Stimulated activated CD4-positive, alpha-beta T cell treated with anti-CD3 and anti-CD28 coated beads, Interleukin-12 subunit alpha, Interleukin-12 subunit beta, amount 100 ng/mL, for 48 hours (primary cell): ENCODE results near the gene SGTB.
A peak's percentile ranks its signal among the peaks of the same experiment; 100 is the strongest.
"Not testable (repeated sequence)": the region's sequence is repeated elsewhere in the genome, so short reads cannot be mapped to it uniquely, and the experiment has no call there.

Experiments
- DNase-seq, 3 donors: peaks; one replicate each; pipeline ENCODE4 v3.0.0-alpha.2; 2020; ENCODE audit warnings: low read depth in 2 of 3, low spot score in 1 of 3

The SGTB gene

DNA sequence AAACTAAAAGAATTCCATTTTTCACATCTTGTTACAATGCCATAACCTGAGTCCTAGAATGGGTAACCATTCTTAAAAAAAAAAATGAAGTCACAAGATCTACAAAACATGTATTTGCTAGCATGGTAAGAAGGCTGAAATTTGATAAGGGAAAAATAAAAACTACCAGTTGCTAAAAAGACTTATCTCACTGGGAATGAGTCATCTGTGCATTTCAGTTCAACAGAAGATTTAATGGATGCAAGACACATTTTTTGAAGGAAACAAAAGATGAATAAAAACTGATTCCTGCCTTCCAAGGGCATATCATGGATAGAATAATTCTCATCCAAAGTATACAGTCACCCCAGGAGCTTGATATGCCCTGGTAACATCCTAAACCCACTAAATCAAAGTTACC is 47.2 kb downstream of the SGTB start:
- DNase-seq, result no peak

DNA sequence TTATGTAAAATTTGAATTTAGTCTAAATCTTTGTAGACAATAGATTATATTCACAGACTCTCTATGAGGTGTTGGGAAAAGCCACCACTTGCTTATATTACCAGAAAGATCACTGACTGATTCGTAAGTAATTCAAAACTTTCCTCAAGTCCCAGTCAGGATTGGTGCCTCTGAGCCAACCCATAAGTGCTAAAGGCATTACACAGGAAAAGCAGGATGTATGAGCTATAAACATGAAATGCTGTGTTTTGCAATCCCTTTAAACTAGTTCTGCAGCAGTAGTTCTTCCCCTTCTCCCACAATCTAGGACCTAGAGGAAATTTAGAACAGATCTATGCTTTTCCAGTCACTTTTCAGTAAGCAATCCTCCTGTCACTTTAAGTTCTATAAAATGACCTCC is 49.1 kb downstream of the SGTB start:
- DNase-seq, result no peak

DNA sequence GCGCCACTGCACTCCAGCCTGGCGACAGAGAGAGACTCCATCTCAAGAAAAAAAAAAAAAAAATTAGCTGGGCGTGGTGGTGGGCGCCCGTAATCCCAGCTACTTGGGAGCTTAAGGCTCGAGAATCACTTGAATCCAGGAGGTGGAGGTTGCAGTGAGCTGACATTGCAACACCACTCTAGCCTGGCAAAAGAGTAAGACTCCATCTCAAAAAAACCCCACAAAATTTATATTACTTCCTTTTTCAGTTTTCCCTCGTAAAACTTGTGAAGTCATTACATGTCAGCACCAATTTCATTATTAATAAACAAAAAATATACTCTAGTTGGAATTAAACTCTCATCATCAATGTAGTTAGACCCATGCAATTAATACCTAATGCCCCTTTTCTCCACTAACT is 53.2 kb downstream of the SGTB start:
- DNase-seq, result no peak

DNA sequence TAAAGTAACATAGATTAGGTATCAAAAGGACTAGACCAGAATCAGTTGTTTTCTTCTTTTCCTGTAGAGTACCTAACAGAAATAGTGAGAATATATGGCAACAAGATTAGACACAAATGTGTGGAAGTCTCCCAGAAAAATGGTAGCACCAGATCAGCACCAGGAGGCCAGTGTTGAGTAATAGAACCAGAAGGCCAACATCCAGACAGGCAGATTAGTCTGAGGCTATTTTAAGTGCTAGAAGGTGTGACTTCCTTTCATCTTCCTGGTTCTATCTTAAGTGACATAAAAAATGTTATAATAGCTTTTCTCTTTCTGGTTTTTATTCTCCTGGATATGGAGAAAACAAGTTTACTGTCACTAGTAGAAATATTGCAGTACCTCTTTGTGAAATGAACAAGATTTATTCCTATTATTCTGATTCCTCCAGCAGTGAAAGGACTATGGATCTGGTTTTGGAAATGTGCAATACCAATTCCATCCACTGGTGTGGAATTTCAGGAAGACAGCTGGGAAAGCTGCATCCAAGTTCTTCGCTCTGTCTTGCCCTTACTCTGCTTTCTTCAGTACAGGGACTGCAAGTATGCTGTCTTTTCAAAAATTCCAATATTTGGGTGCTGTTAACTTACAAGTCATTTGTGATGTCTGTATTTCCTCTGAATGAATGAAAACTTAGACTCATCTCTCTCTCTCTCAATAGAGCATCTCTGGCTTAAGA is 57.9 kb downstream of the SGTB start:
- no peak for DNase-seq

DNA sequence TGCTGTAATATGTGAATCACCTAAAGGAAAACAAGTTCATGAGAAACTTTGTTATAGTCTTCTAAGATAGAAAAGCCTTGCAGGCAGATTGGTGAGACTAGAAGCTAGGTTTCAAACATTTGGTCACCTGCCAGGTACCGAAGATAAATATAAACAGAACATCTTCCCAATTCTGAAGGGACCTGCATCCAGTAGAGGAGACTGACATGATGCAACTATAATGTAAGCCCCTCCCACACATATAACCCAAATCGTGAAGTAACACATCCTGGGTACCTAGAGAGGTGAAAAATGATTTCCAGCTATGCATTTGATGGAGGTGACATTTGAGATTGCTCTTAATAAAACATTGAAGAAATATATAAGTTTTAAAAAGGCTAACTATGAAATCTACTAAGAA is 67.2 kb downstream of the SGTB start:
- no peak for DNase-seq

DNA sequence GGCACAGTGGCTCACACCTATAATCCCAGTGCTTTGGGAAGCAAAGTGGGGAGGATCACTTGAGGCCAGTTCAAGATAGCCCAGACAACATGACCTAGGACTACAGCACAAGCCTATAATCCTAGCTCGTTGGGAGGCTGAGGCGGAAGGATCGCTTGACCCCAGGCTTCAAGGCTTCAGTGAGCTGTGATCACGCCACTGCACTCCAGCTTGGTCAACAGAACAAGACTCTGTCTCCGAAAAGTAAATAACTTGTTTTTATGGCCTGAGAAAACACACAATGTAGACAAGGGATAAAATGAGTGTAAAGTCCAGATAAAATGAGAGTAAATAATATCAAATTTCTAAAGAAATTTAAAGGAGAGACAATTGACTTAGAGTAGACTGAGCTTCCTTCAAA is 70.8 kb downstream of the SGTB start:
- no peak for DNase-seq

DNA sequence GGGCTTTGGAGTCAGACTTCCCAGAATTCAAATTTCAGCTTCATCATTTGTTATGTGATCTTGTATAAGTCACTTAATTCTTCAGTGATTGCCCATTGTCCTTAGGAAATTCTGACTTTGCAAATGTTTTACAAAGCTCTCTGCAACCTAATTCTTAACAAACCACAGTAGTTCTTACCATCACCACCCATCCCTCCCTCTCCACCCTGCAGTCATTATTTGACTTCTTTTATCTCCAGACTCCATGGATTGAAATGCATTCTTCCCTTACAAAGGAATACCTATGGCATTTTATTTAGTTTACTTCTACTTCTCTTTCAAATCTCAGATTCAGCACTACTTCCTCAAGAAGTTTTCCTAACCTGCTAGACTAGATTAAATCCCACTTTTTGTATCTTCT is 74.0 kb downstream of the SGTB start:
- no peak for DNase-seq

DNA sequence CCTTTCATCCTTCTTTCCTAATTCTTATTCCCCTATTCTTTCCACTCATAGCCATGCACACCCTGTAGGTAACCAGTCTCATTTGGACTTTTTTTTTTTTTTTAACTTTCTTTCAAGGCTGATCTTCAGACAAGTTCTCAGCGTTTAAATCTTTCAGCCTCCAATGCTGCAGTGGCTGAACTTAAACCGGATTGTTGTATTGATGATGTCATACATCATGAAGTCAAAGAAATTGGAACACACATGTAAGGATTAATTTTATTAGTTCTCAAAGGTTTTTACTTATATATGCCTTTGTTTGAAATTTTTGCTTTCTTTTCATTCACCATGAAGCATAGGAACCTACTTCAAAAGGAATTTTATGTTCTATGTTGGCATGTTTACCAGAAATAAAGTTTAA is 75.0 kb downstream of the SGTB start:
- DNase-seq, result no peak

DNA sequence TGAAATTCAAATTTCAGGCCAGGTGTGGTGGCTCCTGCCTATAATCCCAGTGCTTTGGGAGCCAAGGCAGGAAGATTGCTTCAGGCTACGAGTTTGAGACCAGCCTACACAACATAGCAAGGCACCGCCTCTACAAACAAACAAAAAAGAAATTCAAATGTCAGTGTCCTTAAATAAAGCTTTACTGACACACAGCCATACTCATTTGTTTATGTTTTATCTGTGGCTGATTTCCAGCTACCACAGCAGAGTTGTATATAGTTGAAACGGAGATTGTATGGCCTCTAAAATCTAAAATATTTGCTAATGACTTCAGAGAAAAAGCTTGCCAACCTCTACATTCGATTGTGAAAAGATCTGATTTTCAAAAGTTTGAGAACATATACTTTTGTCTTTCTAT is 81.7 kb downstream of the SGTB start:
- DNase-seq, result no peak

DNA sequence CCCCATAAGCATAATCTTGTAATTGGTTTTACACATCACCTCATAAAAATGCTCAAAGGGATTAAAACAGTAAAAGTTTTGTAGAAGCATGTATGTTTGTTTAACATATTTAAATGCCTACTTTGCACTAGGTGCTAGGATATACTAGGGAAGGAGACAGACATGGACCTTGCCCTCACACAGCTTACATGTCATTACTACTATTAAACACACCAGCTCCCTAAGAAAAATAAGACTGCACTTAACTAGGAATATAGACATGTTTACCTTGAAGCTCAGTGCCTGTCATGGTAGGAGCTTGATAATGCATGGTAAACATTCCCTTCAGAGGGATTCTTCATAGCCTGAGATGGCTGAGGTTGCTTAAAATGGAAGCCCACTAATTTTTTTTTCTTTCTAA is 90.9 kb downstream of the SGTB start:
- no peak for DNase-seq

DNA sequence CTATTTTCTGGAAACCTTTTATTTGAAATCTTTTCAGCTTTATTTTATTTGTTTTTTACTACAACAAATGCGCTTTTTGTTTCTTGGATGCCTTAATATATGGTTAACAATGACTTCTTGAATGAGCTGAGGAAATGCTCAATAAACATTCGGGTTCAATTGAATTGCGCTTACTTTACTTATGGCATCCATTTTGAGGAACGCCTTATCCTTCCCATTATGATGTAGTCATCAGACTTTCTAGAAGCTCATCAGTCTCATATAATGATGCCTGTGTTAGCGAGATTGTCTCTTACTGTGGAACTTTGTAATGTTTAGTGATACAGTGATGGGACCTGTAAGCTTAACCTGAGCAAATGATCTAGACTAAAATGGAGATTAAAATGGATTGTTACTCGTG is 96.2 kb downstream of the SGTB start:
- no peak for DNase-seq

DNA sequence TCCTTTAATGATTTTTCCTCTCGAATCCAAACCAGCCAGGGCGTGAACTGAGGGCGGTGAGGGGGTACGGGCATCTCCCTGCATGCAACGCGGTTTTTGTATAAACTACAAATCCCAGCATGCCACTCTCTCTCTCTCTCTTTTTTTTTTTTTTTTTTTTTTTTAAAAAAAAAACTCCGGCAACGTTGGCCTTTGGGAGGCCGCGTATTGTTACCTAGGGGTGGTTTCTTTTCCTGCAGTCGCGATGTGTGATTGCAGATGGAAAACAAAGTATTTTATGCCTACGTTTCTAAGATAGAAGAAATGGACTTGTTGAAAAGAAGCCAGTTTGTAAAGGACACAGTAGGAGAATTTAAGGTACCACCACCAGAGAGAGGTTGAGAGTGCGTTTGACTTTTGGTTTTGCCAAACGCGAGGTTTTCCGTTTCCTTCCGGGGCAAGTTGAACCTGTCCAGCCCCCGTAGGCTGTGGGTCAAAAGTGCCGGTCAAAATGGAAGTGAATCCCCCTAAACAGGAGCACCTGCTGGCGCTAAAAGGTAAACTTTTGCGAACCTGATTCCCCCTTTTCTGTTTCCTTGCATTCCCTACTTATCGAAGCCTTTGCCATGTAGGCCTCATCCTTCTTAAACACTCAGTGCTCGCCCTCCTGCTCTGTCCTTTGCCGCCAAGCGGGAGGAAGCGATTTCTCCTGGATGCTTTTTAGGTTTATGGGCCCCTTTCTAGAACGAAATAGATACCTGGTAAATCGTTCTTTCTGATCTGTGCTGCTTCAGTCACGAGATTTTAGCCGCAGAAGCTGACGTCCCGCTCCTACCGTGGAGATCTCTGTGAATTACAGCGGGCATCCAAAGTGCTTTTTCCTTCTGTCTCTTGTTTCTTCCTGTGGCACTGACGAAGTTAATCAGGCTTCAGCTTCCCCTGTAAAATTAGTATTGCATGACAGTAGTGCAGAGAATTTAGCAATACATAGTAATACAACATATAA is 97.0 kb downstream of the SGTB start, which contains the start of the genes SHLD3 and TRAPPC13:
Gene SHLD3, plus strand, starts transcription at position 457 of the 985 bp plus-strand sequence. CDS start 4,561 bp downstream, outside the sequence.
Gene TRAPPC13, plus strand, starts transcription at position 457 of the 985 bp plus-strand sequence. Its CDS starts 34 bp downstream, at position 491.
- DNase-seq, result peak; percentile 64 to 69 (median 65)

DNA sequence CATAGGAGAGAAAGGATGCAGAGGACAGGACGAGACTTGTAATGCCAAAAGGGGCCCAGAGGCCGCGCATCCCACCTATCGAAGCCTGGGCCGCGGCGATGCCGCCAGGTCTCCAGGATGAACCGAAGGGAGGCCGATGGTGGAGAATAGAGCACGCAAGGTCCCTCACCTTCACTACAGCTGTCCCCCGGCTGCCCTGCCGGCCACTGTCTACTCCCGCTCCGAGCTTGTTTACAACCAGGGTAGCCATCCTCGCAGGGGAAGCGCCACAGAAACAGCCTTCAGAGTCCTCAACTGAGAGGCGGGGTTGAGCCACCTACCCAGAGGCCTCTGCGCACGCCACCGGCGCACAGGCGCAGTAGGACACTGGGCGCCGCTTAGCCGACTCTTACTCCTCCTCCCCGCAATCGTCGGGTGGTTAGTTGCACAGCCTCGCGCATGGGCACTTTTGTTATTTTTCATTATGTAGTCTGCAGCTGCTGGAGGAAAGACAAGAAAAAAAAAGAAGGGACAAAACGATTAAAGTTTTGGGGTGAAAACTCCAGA is 97.8 kb downstream of the SGTB start, which contains the start of gene TRIM23:
Gene TRIM23, minus strand, starts transcription at position 309 of the 546 bp plus-strand sequence. Its CDS starts 59 bp downstream, at position 250.
- DNase-seq, result peak; percentile 74 to 86 (median 86)

DNA sequence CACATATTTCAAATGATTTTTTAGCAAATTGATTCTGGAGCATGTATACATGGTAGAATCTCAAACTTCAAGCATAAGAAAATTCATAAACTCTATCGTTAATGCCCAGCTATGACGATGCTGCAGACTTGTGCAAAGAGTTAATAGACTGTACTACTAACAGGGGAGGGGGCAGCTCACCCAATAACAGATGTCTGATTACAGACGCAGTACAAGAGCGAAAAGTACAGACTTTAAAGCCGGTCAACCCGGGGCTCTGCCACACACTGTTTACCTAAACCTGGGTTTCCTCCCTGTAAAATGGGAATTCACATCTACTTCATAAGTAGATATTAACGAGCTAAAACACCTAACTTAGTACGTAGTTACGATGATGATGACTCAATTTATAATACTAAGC is 98.4 kb downstream of the SGTB start:
- no peak for DNase-seq

DNA sequence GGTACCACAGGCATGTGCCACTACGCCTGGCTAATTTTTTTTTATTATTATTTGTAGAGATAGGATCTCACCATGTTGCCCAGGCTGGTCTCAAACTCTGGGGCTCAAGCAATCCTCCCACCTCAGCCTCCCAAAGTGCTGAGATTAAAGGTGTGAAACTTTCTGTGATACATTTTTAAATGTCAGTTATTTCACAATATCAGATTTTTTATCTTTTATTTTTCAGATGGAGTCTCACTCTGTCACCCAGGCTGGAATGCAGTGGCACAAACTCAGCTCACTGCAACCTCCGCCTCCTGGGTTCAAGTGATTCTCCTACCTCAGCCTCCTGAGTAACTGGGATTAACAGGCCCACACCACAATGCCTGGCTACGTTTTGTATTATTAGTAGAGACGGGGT is 99.9 kb downstream of the SGTB start:
- DNase-seq, result not testable (repeated sequence)

DNA sequence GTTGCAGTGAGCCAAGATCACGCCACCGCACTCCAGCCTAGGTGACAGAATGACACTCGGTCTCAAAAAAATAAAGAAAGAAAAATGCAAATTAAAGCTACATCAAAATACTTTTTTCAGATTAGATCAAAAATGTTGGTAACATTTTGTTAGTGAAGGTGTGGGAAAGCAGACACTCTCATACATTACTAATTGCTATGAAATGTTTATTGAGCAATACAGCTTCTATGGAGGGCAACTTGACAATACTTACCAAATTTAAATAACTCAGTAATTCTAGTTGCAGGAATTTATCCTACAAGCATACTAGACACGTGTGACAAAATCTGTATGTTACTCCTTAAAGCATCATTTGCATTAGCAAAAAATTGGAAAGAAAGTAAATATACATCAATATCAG is 101.9 kb downstream of the SGTB start:
- DNase-seq, result no peak
